KG1 (cell line): ENCODE results near the gene KCNIP3.

Experiments
- DNase-seq: peaks from one replicate; lab custom pipeline; 2025; lab: John Stamatoyannopoulos, UW

KCNIP3 gene

DNA sequence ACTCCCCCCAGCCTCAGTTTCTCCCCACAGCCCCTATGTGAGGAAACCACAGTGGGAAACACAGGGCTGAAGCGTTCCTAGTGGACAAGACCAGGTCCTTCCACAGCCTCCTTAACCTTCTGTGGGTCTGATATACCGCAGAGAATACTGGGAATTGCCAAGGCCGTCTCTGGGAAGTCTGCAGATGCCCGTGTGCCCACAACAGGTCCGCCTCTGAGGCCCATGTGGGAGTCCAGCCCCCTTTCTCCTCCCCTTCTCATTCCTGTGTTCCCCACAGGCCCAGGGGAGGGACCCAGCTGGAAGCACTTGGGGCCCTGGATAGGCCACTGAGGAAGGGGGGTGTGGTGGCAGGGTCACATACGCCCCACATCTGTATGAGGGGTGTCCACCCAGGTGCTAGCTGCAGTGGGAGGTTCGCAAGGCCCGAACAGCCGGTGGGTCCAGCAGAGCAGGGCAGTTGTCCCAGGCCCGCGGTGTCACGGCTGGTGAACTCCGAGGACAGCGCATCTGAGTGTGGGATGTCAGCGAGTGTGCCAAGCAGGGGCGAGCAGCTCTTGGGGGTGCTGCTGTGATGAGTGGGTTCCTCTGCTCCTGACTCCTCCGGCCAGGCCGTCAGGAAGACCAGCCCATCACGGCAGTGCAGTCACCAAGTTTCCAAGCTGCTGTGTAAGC lies 2.4 kb upstream of the KCNIP3 start:
- DNase-seq, result no peak

DNA sequence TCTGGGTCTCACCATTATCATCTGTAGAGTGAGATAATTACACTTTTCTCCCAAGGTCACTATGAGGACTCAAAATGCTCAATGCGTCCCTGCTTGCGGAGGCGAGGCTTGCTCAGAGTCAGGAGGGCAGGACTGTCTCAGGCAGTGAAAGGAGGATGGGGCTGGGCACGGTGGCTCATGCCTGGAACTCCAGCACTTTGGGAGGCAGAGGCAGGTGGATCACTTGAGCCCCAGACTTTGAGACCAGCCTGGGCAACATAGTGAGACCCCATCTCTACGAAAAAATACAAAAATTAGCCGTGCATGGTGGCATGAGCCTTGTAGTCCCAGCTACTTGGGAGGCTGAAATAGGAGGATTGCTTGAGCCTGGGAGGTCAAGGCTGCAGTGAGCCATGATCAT lies 1.8 kb upstream of the KCNIP3 start:
- no peak for DNase-seq

DNA sequence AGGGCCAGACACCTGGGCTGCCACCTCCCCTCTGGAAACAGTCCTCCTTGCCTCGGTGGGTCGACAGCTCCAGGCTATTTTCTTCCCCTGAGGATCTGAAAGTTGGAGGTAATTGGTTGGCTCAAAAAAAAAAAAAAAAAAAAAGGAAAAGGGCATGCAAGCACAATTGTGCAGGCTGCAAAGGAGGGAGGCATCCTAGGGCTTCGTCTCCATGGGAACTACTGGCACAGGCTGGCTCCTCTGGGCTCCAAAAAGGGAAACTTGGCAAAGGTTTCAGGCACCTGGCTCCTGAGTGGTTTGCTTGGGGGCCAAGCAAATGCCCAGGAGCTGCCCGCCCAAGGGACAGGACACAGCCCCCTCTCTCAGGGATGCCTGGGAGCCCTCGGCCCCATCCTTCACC lies 1.1 kb upstream of the KCNIP3 start:
- DNase-seq, result no peak

DNA sequence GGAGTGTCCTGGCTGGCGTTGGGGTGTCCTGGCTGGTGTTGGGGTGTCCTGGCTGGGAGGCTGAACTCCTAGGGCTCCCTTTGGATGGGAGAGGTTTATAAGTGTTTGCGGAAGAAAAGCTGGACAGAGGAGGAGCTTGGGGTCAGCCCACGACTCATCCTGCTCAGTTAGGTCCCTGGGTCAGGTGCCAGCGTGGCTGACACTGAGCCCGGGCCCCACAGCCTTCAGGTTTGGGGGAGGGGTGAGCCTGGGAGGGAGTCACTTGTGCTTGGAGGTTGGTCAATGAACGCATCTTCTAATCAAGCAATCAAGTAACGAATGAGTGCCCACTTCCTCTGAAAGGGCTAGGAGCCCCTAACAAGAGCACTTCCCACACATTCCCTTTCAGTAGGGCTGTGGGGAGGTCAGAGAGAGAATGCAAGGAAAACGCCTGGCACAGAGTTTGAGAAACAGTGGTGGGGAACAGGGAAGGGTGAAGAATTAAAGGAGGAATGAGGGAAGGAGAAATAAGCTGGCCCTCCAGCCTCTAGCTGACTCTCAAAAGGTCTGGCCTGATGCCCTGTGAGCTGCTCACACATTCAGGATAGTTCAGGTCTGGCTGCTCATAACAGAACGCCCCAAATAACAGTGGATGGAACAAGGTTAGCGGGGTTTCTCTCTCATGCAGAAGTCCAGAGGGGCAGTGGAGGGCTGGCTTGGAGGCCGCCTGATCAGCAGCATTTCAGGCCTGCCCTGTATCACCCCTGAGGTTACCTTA lies 670 bp downstream of the KCNIP3 start:
- no peak for DNase-seq

DNA sequence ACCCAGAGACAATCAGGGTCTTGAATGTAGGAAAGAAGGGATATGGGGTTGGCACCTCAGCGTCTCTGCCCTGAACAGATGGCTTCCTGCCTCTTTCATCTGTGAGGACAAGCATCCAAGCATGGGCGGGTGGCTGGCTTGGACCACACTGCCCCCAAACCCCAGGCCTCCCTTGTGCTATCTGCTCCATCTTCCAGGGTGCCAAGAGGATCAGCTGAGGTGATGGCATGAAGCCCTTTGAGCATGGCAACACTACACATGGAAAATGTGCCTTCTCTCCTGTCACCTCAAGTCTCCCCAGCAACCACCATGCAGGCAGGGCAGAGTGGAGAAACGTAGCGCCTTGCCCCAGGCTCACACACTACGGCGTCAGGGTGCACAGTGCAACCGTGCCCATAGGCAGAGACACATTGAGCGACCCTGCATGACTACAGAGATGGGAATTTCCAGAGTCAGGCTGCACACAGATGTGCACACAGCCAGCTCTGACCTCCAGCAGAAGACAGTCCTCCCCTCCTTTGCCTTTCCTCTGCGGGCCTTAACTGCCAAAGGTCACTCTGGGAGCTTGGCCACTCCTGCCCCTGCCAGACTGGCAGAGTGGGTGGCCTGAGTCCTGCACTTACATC lies 1.5 kb downstream of the KCNIP3 start:
- DNase-seq, result no peak

DNA sequence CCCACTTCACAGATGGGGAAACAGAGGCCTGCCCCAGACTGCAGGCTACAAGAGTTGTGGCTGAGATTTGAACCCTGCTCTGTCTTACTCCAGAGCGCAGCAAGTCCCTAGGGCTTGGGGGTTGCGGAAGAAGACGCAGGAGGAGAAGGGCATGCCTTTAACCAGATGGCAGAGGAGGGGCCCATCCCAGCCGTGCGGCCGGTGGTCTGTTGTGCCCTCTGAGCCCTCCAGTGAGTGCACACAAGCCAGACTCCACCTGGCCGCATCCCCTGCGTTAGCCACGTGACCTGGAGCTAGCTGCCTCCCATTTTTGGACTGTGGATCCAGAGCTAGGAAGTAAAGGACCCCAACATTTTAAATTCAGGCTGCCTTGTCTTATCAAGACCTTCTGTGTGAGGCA lies 2.8 kb downstream of the KCNIP3 start:
- no peak for DNase-seq

DNA sequence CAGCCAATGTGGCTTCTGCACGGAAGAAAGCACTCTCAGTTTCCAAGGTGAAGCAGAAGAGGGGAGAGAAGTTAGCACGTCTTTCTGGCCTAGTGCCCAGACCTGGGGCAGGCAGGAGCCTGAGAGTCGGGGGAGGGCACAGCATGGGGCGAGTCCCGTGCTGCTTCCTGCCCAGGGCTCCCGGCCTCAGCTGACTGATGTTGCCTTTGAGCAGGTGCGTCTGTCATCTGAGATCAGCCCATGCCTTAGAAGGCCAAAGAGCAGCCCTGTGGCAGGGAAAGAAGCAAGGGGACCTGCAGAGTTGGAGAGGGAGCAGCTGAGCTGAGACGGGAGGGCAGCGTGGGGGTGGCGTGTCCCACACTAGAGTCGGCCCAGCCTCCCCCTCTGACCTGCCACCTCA lies 3.3 kb downstream of the KCNIP3 start:
- DNase-seq, result no peak

DNA sequence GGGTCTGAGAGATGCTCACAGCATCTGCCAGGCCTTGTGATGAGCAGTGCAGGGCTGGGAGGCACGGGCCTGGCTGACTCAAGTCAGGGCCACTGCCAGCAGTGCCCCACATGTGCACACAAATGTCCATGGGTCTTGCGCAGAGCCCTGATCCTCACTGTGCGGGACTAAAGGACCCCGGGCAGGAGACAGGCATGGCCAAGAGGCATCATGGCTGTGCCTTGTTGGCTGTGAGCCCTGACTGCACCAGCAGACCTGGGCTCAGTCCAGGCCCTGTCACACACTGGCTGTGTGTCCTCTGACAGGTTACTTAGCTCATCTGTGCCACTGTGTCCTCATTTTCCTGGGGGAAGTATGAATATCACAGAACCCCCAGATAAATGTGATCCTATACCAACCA lies 4.0 kb downstream of the KCNIP3 start:
- DNase-seq, result no peak

DNA sequence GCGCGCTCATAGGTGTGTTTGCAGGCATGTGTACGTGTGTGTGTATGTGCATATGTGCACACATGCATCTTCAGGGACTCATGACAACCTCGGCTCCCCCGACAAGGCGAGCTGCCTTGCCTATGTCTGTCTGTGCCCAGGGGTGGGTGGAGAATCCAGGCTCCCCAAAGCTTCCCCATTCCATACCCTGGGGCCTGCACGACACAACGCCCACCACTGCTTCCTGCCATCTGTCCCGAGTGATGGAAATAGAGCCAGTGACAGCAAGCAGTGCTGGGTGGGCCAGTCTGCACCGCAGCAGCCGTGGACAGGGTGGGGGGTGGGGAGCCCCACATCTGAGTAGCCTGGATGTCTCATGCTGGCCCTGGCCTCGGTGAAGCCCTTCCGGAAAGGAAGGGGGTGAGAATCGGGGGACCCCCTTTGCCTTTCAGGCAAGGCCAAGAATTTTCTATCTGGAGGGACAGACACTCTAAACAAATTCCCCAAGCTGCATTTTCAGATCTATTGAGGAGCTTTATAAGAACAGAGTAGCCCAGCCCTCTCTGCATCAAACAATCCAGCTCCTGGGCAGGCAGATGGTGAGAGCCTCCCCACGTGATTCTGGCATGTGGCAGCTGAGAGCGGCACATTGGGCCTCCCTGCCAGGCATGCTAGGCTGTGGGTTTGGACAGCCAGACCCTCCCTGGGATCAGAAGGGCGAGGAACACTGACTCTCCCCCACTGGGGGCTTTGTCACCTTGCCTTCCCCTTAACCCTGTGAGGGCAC lies 4.9 kb downstream of the KCNIP3 start:
- no peak for DNase-seq

DNA sequence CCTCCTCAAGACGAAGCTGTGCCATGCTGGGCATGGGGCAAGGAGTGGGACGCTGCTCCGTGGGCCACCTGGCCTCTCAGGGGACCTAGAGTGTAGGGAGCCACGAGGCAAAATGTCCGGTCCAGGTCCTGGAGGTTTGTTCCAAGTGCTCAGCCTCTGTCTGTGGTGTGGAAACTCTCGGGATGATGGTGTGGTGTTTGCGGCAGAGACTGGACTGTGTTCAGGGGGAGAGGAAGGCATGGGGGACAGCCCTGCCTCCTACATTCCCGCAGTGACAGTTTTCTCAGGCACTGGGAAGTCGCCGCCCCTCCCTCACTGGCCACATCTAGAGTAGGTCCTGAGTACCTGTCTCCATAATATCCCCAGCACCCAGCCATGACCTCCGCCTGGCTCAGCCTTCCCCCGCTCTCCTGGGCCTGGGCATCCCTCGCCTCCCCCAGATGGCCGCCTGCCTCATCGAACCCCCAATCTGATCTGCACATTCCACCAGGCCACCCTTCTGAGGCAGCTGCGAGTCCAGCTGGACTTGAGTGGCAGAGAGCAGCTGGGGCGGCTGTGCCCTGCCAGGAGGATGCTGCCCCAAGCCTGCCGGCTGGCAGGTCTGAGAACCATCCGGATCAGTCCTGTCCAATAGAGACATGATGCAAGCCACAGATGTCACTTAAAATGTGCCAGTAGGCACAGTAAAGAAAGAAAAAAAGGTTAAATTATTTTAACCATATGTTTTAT lies 6.2 kb downstream of the KCNIP3 start:
- DNase-seq, result no peak

DNA sequence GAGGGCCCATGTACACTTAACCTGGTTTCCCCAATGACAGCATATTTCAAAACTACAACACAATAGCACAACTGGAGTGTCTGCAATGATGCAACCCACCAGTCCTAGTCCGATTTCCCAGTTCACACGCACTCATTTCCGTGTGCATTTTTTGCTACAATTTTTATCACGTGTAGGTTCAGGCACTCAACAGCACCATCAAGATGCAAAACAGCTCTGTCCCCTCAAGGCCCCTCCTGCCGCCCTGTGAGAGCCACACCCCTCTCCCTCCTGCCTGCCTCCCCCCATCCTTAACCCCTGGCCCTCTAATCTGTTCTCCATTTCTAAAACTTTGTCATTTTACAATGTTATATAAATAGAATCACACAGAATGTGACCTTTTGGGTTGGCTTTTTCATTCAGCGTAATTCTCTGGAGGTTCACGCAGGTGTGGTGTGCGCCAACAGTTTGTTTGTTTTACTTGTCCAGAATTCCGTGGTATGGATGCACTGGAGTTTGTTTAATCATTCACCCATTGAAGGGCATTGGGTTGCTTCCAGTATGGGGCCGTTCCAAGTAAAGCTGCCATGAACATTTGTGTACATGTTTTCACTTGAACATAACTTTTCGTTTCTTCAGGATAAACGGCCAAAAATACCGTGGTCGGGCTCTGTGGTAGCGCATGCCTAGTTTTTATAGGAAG lies 8.4 kb downstream of the KCNIP3 start:
- no peak for DNase-seq

DNA sequence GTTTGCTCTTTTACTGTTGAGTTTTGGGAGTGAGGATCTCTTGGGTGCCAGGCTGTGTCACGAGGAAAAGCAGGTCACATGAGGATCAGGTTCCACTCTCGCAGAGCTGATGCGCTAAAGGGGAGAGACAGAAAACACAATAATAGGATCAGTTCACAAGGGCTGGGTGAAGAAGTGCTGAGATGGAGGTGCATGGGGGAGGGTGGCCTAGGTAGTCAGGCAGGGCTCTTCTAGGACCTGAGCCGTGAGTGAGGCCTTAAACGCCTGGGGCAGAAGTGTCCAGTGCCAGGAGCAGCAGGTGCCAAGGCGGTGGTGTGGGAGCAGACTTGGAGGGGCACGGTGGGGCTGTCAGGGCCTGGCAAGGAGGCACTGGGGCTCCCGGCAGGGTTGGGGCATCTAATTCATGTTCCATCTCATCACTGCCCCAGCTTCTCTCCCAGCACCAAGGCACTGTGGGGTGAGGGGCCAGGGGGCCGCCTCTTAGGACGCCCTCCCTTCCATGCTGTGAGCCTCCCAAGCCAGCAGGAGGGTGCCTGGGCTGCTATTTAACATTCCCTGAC lies 9.3 kb downstream of the KCNIP3 start:
- DNase-seq, result no peak

DNA sequence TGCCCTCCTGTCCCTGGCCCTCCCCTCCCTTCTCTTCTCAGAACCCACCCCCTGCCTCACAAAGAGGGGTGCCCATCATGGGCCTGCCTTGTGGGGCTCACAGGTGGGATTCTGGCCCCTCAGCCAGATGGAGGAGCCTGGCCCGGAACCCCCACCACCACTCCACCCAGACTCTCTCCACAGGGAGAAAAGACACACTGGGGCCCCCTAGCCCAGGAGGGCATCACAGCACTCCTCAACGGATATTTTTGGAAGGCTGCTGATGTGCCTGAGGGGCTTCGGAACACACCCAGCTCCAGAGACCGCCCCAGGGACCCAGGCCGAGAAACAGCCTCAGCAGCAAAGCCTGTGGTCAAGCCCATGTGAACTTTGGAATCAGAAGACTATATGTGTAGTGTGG lies 9.9 kb downstream of the KCNIP3 start:
- no peak for DNase-seq

DNA sequence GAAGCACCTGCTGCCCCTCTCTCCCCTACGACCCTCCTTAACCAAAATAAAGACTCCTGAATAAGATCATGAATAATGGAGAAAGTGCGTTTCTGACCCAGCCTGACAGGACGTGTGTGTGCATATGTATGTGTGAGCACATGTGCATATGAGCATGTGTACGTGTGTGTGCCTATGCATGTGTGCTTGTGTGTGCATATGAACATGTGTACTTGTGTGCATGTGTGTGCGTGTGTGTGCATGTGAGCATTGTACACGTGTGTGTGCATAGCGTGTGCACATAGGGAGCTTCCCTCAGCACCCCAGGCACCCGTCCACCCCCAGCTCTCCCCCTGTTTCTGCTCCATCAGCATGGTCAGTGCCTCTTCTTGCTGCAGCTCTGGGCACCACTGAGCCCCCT lies 10.7 kb downstream of the KCNIP3 start:
- DNase-seq, result no peak

DNA sequence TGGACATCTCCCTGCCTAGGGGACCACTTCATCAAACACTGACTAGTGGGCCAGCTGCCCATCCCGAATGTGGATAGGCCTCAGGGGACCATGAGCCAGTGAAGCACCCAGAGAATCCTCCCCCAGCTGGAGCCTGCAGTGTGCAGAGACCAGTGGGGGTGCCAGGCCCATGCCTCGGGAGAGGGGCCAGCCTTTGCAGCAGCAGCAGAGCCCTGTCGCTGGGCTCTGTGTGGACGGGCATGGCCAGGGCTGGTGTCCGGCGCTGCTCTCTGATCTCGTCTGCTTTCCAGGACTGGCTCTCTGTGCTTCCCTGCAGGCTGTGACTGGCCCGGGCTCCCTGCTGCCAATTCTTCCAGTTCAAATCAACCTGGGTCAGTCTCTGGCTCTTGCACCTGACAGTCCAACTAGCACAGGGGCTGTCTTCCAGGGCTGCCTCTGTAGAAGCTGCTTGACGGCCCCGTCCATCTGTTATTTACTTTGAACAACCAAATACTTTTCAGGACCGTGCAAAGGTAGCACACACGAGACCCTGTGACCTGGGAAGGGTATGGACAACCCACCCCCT lies 11.4 kb downstream of the KCNIP3 start:
- DNase-seq, result no peak

DNA sequence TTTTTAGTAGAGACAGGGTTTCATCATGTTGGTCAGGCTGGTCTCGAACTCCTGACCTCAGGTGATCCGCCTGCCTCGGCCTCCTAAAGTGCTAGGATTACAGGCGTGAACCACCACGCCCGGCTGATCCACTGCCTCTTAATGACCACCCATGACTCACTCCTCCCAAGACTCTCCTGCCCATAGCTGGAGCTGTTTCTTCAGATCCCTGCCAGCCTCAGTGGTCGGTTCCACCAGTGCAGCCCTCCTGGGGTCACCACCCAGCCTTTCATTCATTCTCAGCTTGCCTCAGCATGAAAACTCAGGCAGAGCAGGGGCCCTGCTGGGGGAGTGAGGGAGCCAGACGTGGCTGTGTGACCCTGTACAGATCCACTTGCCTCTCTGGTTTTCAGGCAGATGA lies 12.5 kb downstream of the KCNIP3 start:
- no peak for DNase-seq

DNA sequence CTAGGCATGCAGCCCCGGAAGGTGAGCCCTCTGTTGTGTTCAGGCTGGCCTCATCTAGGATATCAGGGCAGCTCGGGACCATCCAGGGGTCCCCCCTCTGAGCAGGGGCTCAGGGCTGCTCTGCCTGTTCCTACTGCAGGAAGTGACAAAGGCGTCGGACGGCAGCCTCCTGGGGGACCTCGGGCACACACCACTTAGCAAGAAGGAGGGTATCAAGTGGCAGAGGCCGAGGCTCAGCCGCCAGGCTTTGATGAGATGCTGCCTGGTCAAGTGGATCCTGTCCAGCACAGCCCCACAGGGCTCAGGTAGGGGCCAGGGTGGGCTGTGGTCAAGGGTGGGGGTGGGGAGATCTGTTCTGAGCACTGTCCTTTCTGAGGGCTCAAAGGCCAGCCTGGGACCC lies 13.1 kb downstream of the KCNIP3 start:
- no peak for DNase-seq

DNA sequence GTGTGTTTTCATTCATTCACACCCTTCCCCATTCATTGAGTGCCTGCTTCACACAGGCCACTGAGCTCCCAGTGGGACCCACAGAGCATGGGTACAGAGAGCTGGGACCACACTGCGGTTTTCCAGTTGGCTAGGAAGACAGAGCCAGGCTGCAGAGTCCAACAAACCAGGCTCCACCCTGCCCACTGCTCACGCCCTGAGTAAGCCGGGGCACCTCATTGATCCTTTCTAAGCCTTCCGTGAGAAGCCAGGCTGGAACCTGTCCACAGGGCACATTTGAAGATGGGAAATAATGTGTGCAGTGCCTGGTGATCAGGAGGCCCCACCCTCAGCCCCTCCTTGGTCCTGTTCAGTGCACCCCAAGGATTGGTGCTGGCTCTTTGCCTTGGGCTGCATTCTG lies 13.5 kb downstream of the KCNIP3 start:
- DNase-seq, result no peak

DNA sequence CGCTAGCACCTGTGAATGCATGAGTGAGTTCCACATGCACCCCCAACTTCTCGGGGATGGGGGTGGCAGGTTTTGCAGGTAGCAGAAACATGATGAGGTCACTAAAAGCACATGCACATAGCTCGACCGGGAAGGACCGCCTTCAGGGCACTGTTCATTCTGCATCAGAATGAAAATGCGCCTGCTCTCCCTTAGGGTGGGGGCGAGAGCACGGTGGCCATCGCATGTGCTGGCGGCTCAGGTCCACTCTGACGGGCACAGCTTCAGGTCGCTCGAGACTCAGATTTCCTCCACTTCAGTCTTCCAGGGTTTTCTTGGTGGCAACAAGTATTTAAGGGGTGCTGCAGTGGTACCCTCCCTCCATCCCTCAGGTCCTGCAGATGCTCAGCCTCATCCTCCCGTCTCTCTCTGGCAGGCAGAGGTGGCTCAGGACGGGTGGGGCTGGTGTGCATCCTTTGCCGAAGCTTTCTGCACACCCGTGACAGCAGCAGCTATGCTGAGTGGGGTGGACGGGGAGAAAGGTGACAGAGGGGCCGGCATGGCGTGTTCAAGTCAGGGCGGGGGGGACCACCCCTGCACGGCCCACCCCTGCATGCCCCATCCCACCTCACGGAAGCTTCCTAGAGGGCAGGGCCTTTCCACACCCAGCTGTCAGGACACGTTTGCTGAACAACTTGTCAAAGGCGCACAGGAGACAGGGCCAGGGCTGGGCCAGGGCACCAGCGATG lies 14.8 kb downstream of the KCNIP3 start:
- no peak for DNase-seq

DNA sequence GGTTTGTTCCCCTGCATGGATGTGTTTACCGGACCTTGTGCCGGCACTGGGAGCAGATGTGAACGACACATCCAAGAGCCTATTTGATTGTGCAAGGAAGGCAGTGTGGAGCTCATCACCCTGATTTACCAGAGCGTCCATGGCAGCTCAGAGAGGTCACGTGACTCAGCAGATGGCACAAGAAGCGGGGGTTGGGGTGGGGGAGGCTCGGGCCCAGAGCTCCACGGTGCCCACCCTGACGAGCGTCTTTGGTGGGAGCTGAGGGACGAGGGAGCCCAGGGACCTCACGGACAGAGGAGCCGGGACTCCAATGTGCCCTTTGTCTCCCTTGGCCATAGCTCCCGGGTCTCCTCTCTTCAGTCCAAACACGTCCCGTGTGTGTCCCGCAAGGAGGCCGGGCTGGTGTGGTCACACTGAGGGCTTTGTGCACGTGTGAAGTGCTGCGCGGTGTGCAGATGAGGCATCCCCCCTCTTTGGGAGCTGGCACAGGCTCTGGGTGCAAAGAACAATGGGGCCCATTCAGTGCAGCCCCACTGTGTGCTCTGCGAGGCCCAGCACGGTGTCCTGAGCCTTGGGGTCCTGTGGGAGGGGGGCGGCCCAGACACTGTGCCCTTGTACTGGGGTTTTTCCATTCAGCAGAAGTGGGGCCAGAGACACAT lies 15.5 kb downstream of the KCNIP3 start:
- no peak for DNase-seq
